Prostate gland (tissue), 2 donors: Measurements from ENCODE around the gene CLDN6. TPM values are rescaled to one million over a fixed set of nuclear protein-coding genes. Genes with fewer than 3 reads are reported as not detected.

Source experiments
- DNase-seq: peaks from one replicate; pipeline ENCODE4 v3.0.0-alpha.2; 2019; ENCODE audit warnings: low spot score
- H3K27ac ChIP-seq, 2 donors: fragments of 200-600 bp; sonication (generic); 2 replicates each; pipeline ENCODE4 v1.5.1; 2017 to 2019
- H3K27me3 ChIP-seq: fragments of 200-600 bp; sonication (generic); replicated peaks from 2 replicates; pipeline ENCODE4 v1.5.1; 2019; ENCODE audit not compliant: insufficient read depth
- H3K36me3 ChIP-seq, 2 donors: fragments of 200-600 bp; sonication (generic); 1 replicate in 1 of 2; 2 replicates in 1 of 2; pipeline versions ENCODE4 v1.5.1 to v1.8.1; 2017 to 2019
- H3K4me1 ChIP-seq: fragments of 200-600 bp; sonication (generic); replicated peaks from 2 replicates; pipeline ENCODE4 v1.5.1; 2019
- H3K4me3 ChIP-seq, 2 donors: fragments of 200-600 bp; sonication (generic); 2 replicates each; pipeline ENCODE4 v1.5.1; 2017 to 2019
- H3K9me3 ChIP-seq: fragments of 200-600 bp; sonication (generic); 2 replicates; pipeline ENCODE4 v1.5.1; 2017
- CTCF ChIP-seq, 4 experiments: fragments of 200-600 bp in 2 of 4; fragments of 450-650 bp in 2 of 4; sonication (generic) in 2 of 4; IDR thresholded peaks; 1 replicate in 3 of 4; 2 replicates in 1 of 4; pipeline ENCODE4 v1.5.1; 2016 to 2019; ENCODE audit warnings: antibody characterized with exemption in 4 of 4, mild to moderate bottlenecking in 2 of 4, moderate library complexity in 2 of 4
- POLR2A ChIP-seq: fragments of 450-650 bp; IDR thresholded peaks from one replicate; pipeline ENCODE4 v1.6.1; 2016; ENCODE audit warnings: antibody characterized with exemption, mild to moderate bottlenecking
- POLR2AphosphoS5 ChIP-seq: sonication (generic); formaldehyde crosslinking; IDR thresholded peaks from one replicate; pipeline ENCODE4 v1.6.1; 2017; ENCODE audit warnings: antibody characterized with exemption
- WGBS: methylation state at CpG from one replicate; pipeline ENCODE4 v1.1.5; 2018; 5-methylcytosine and 5-hydroxymethylcytosine counted together
- intact Hi-C: fragments of 100-400 bp; cut with DNase I; formaldehyde crosslinking; loops from one replicate; pipeline ENCODE4 v1.14.2; 2022
- total RNA-seq, 2 donors: library from RNA; depleted of rRNA; stranded (reverse); fragments of >200 nt; gene quantifications; one replicate each; pipeline ENCODE4 v1.1.0, GENCODE V29; 2016

The CLDN6 gene
- total RNA-seq, 2 donors from 2014 or later: 0.14 TPM; not detected in 1

GRCh38 chr16:3015865-3016521 lies 2.0 kb downstream of the CLDN6 start:
- intact Hi-C loops: no loop called here

GRCh38 chr16:3014971-3015370 lies 3.0 kb downstream of the CLDN6 start:
- H3K27me3 ChIP-seq: no peaks in the 10 kb centered on the region
- WGBS: 87% methylated on average over 6 of the region's 6 CpGs

More at GRCh38 chr16:3015865-3016521, 2.0 kb downstream of the CLDN6 start:
- TF ChIP-seq POLR2AphosphoS5 (no peak), CTCF (IDR thresholded peaks at IDR 0.05) (no peak), POLR2A (no peak)
- H3K27me3 ChIP-seq: no peaks in the 10 kb centered on the region
- WGBS: 85% methylated on average over 13 of the region's 13 CpGs
- H3K36me3 ChIP-seq: no peaks in the 10 kb centered on the region
- H3K9me3 ChIP-seq: no peaks in the 10 kb centered on the region
- no peak for DNase-seq
- H3K4me3 ChIP-seq: no peak overlapping the region
- H3K4me1 ChIP-seq: no peaks in the 10 kb centered on the region
- no peak overlapping the region for H3K27ac ChIP-seq

GRCh38 chr16:3013998-3014690 lies 3.8 kb downstream of the CLDN6 start:
- no peaks in the 10 kb centered on the region for H3K27me3 ChIP-seq
- intact Hi-C loops: no loop called here

More at GRCh38 chr16:3014971-3015370, 3.0 kb downstream of the CLDN6 start:
- Histone ChIP-seq H3K9me3 (no peaks in the 10 kb centered on the region), H3K4me1 (peaks cover 6% of the 10 kb centered on the region), H3K36me3 (no peaks in the 10 kb centered on the region), H3K4me3 (no peak overlapping the region), H3K27ac (no peak overlapping the region)
- TF ChIP-seq POLR2A (no peak), POLR2AphosphoS5 (no peak), CTCF (IDR thresholded peaks at IDR 0.05) (no peak)
- intact Hi-C loops: no loop called here
- DNase-seq: no peak

GRCh38 chr16:3013491-3013951 lies 4.5 kb downstream of the CLDN6 start:
- Histone ChIP-seq H3K4me1 (peaks cover 7% of the 10 kb centered on the region), H3K9me3 (no peaks in the 10 kb centered on the region), H3K36me3 (no peaks in the 10 kb centered on the region), H3K27ac (no peak overlapping the region), H3K27me3 (no peaks in the 10 kb centered on the region), H3K4me3 (no peak overlapping the region)
- no peak for TF ChIP-seq CTCF (IDR thresholded peaks at IDR 0.05)
- TF ChIP-seq POLR2AphosphoS5: no peak
- TF ChIP-seq POLR2A: no peak
- DNase-seq: no peak
- intact Hi-C loops: no loop called here
- WGBS: 83% methylated on average over 17 of the region's 27 CpGs

More at GRCh38 chr16:3013998-3014690, 3.8 kb downstream of the CLDN6 start:
- no peak for DNase-seq
- WGBS: 81% methylated on average over 9 of the region's 12 CpGs
- Histone ChIP-seq H3K27ac (no peak overlapping the region), H3K36me3 (no peaks in the 10 kb centered on the region), H3K9me3 (no peaks in the 10 kb centered on the region), H3K4me1 (peaks cover 7% of the 10 kb centered on the region), H3K4me3 (no peak overlapping the region)
- TF ChIP-seq POLR2A: no peak
- TF ChIP-seq CTCF (IDR thresholded peaks at IDR 0.05): no peak
- no peak for TF ChIP-seq POLR2AphosphoS5
